MM.1S (cell line): Measurements from ENCODE around the gene APOB.

ENCODE experiments used
- DNase-seq: peaks from one replicate; pipeline ENCODE4 v3.0.0-alpha.2; 2015
- H2AFZ ChIP-seq: fragments of 300-600 bp; sonication (generic); 2 replicates; pipeline ENCODE4 v1.6.0; 2016; ENCODE audit warnings: antibody characterized with exemption, low read length
- H3F3A ChIP-seq: fragments of 300-600 bp; sonication (generic); 2 replicates; pipeline ENCODE4 v1.6.1; 2016; ENCODE audit warnings: mild to moderate bottlenecking, antibody characterized with exemption, low read length, moderate library complexity, mixed read lengths; ENCODE audit not compliant: insufficient read depth
- H3K27ac ChIP-seq: fragments of 300-600 bp; sonication (generic); 2 replicates; pipeline ENCODE4 v1.5.1; 2016; ENCODE audit warnings: mild to moderate bottlenecking, low read length
- H3K27me3 ChIP-seq: fragments of 300-600 bp; sonication (generic); replicated peaks from 2 replicates; pipeline ENCODE4 v1.6.0; 2016; ENCODE audit warnings: low read length; ENCODE audit not compliant: insufficient read depth
- H3K36me3 ChIP-seq: fragments of 300-600 bp; sonication (generic); replicated peaks from 2 replicates; pipeline ENCODE4 v1.6.1; 2016; ENCODE audit warnings: mild to moderate bottlenecking, low read length, mixed read lengths; ENCODE audit not compliant: insufficient read depth
- H3K4me1 ChIP-seq: fragments of 300-600 bp; sonication (generic); 2 replicates; pipeline ENCODE4 v1.6.1; 2016; ENCODE audit warnings: low read length, mixed read lengths
- H3K4me2 ChIP-seq: fragments of 300-600 bp; sonication (generic); 2 replicates; pipeline ENCODE4 v1.6.0; 2016; ENCODE audit warnings: low read depth, low read length
- H3K4me3 ChIP-seq: fragments of 300-600 bp; sonication (generic); 2 replicates; pipeline ENCODE4 v1.5.1; 2016; ENCODE audit warnings: low read length, mixed read lengths
- H3K79me2 ChIP-seq: fragments of 300-600 bp; sonication (generic); 2 replicates; pipeline ENCODE4 v1.6.1; 2016; ENCODE audit warnings: mixed run types, low read length, mixed read lengths
- H3K9ac ChIP-seq: fragments of 300-600 bp; sonication (generic); 2 replicates; pipeline ENCODE4 v1.6.1; 2016; ENCODE audit warnings: low read length, mixed read lengths
- H3K9me2 ChIP-seq: fragments of 300-600 bp; sonication (generic); replicated peaks from 2 replicates; pipeline ENCODE4 v1.6.1; 2016; ENCODE audit warnings: mild to moderate bottlenecking, low read length, mixed read lengths; ENCODE audit not compliant: insufficient read depth
- H3K9me3 ChIP-seq: fragments of 300-600 bp; sonication (generic); replicated peaks from 2 replicates; pipeline ENCODE4 v1.6.1; 2016; ENCODE audit warnings: mild to moderate bottlenecking, low read length, mixed read lengths; ENCODE audit not compliant: insufficient read depth
- H4K20me1 ChIP-seq: fragments of 300-600 bp; sonication (generic); 2 replicates; pipeline ENCODE4 v1.6.1; 2016; ENCODE audit warnings: mild to moderate bottlenecking, low read length, moderate library complexity, mixed read lengths; ENCODE audit not compliant: insufficient read depth
- EZH2 ChIP-seq: fragments of 300-600 bp; sonication (generic); optimal IDR thresholded peaks from 2 replicates; pipeline ENCODE3; 2017; ENCODE audit warnings: low read depth, mild to moderate bottlenecking, antibody characterized with exemption, low read length, mixed read lengths
- EZH2phosphoT487 ChIP-seq: fragments of 300-600 bp; sonication (generic); IDR thresholded peaks from 2 replicates; pipeline ENCODE4 v1.6.1; 2018; ENCODE audit warnings: antibody characterized with exemption, low read length
- TF ChIP-seq, protein P1 (sequence below): fragments of 300-600 bp; sonication (generic); IDR thresholded peaks from 2 replicates; pipeline ENCODE4 v1.5.1; 2016; ENCODE audit warnings: antibody characterized with exemption, low read length, mixed read lengths

The APOB gene

DNA sequence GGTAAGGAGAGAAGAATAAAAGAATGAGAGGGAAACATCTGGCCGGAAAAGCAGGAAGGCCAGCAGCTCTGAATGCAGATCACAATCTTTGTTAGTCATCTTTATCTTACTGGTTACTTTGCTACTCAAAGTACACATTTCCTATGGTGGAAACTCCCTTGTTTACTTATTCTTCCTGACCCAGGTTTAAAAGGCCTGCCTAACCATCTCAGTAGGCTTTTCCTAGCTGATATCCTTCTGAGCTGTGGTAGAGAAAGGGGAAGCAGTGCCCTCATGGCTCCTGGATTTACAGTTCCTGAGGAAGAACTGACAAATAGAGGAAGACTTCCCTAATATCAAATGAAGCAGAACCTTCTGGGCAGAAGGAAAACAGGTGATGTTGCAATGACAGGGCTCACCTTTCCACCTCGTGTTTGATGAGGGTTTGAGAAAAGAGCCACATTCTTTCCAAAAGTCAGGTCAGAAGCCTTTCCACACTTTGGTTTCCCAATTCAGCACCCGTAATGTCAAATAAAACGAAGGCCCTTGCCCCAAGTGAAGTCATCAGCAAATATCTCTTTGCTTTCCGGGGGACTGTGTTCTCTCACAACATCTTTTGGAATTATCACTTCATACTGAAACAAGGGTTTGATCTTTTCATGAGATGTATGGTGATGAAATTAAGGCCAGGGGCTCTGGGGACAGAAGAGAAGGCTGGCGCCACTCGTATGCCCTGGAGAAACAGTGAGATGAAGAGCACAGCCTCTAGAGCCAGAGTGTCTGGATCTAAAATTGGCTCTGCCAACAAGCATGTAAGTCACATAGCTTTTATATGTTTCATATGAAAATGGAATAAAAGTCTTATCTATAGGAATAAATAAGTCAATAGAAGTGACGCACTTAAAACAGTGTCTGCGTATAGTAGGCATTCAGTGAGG is 26.7 kb upstream of the APOB start:
- no peaks in the 10 kb centered on the region for H3K4me1 ChIP-seq
- H3K9ac ChIP-seq, result no peak overlapping the region
- H3K9me3 ChIP-seq, result no peaks in the 10 kb centered on the region
- no peaks in the 10 kb centered on the region for H3K36me3 ChIP-seq
- no peak overlapping the region for H3K4me2 ChIP-seq
- H3K4me3 ChIP-seq, result no peak overlapping the region
- H3K27me3 ChIP-seq, result no peaks in the 10 kb centered on the region
- H2AFZ ChIP-seq, result no peak overlapping the region
- no peak for DNase-seq
- H3K79me2 ChIP-seq, result no peaks in the 10 kb centered on the region
- no peaks in the 10 kb centered on the region for H3K9me2 ChIP-seq
- no peak overlapping the region for H3K27ac ChIP-seq
- H4K20me1 ChIP-seq, result no peaks in the 10 kb centered on the region
- no peaks in the 10 kb centered on the region for H3F3A ChIP-seq
- no peak for TF ChIP-seq EZH2
- TF ChIP-seq, protein P1, sequence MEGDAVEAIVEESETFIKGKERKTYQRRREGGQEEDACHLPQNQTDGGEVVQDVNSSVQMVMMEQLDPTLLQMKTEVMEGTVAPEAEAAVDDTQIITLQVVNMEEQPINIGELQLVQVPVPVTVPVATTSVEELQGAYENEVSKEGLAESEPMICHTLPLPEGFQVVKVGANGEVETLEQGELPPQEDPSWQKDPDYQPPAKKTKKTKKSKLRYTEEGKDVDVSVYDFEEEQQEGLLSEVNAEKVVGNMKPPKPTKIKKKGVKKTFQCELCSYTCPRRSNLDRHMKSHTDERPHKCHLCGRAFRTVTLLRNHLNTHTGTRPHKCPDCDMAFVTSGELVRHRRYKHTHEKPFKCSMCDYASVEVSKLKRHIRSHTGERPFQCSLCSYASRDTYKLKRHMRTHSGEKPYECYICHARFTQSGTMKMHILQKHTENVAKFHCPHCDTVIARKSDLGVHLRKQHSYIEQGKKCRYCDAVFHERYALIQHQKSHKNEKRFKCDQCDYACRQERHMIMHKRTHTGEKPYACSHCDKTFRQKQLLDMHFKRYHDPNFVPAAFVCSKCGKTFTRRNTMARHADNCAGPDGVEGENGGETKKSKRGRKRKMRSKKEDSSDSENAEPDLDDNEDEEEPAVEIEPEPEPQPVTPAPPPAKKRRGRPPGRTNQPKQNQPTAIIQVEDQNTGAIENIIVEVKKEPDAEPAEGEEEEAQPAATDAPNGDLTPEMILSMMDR, result no peak
- no peak for TF ChIP-seq EZH2phosphoT487

DNA sequence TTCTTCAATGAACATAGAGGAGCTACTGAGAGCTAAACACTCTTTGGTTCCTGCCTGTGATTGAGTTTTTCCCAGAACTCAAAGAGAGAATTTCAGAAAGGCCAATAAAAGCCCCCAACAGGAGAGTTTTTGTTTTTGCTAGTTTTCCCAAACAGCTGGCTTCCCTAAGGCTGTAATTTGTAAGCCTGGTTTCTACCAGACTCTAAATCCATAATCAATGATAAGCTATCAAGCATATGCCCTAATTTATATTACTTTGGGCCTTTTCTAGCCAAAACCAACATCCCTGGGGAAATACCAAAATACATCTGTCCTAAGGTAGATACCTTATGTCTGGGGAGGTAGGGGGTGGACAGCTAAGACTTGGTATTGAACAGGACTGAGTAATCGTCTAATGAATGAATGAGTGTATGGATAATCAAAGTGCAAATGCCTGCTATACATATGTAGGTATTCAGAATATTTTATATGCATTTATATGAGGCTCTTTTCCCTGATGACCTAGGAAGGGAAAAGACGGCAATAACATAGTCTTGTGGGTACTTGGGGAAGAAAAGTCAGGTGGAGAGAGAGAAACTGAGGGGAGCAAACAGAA is 26.0 kb upstream of the APOB start:
- Histone ChIP-seq H3K36me3 (no peaks in the 10 kb centered on the region), H3K9me3 (no peaks in the 10 kb centered on the region), H3K4me2 (no peak overlapping the region), H3K27ac (no peak overlapping the region), H3F3A (no peaks in the 10 kb centered on the region), H3K4me3 (no peak overlapping the region), H3K79me2 (no peaks in the 10 kb centered on the region), H3K9ac (no peak overlapping the region), H3K9me2 (no peaks in the 10 kb centered on the region), H3K4me1 (no peaks in the 10 kb centered on the region), H3K27me3 (no peaks in the 10 kb centered on the region), H2AFZ (no peak overlapping the region), H4K20me1 (no peaks in the 10 kb centered on the region)
- TF ChIP-seq, protein P1, result no peak
- TF ChIP-seq EZH2, result no peak
- no peak for TF ChIP-seq EZH2phosphoT487
- no peak for DNase-seq

- H3K27ac ChIP-seq, result no peak overlapping the region
- no peaks in the 10 kb centered on the region for H3F3A ChIP-seq
- no peaks in the 10 kb centered on the region for H3K4me1 ChIP-seq
- no peak overlapping the region for H3K4me3 ChIP-seq
- H3K27me3 ChIP-seq, result no peaks in the 10 kb centered on the region
- no peaks in the 10 kb centered on the region for H4K20me1 ChIP-seq
- TF ChIP-seq, protein P1, result no peak
- TF ChIP-seq EZH2phosphoT487 (no peak), EZH2 (no peak)
- H2AFZ ChIP-seq, result no peak overlapping the region
- H3K9me2 ChIP-seq, result no peaks in the 10 kb centered on the region
- no peak for DNase-seq
- H3K36me3 ChIP-seq, result no peaks in the 10 kb centered on the region
- H3K4me2 ChIP-seq, result no peak overlapping the region
- H3K9me3 ChIP-seq, result no peaks in the 10 kb centered on the region
- H3K9ac ChIP-seq, result no peak overlapping the region
- no peaks in the 10 kb centered on the region for H3K79me2 ChIP-seq
Measured at GRCh38 chr2:21067859-21068537, 24.1 kb upstream of the APOB start.
